Natural killer cell treated with Interleukin-12 subunit alpha and Interleukin-12 subunit beta and Interleukin-15 and Interleukin-18, amount 100 ng/mL, for 72 hours (primary cell): ENCODE results near the gene CREB3L2. TPM values are rescaled to one million over a fixed set of nuclear protein-coding genes. Genes with fewer than 3 reads are reported as not detected.

Experiments
- ATAC-seq, 2 donors: fragments of 150-1000 bp; cut with Tn5 transposase in 1 of 2; sonication (Bioruptor Pico), chemical (Tn5 transposase) in 1 of 2; 2 replicates each; pipeline ENCODE4 v1.10.0; 2021
- DNase-seq: peaks from one replicate; pipeline ENCODE4 v3.0.0; 2022; ENCODE audit warnings: low spot score
- H3K27ac Mint-ChIP-seq, 2 donors: 1 replicate in 1 of 2; 2 replicates in 1 of 2; pipeline ENCODE4 v1.8.0; 2022; ENCODE audit warnings: mixed read lengths in 2 of 2, mild to moderate bottlenecking in 1 of 2, moderate library complexity in 1 of 2
- H3K27me3 Mint-ChIP-seq, 2 donors: 1 replicate in 1 of 2; 2 replicates in 1 of 2; pipeline ENCODE4 v1.8.0; 2022; ENCODE audit warnings: mixed read lengths in 2 of 2
- H3K36me3 Mint-ChIP-seq: one replicate; pipeline ENCODE4 v1.8.0; 2022; ENCODE audit warnings: mixed read lengths
- H3K4me1 Mint-ChIP-seq, 2 donors: 1 replicate in 1 of 2; 2 replicates in 1 of 2; pipeline ENCODE4 v1.8.0; 2022; ENCODE audit warnings: low read depth in 2 of 2, mixed read lengths in 2 of 2, mild to moderate bottlenecking in 1 of 2
- H3K4me3 Mint-ChIP-seq: one replicate; pipeline ENCODE4 v1.8.0; 2022; ENCODE audit warnings: mixed read lengths
- H3K9me3 Mint-ChIP-seq: 2 replicates; pipeline ENCODE4 v1.8.0; 2022; ENCODE audit warnings: mixed read lengths
- total RNA-seq, 2 donors: library from RNA; stranded (reverse); gene quantifications; one replicate each; pipeline ENCODE4 v1.2.3, GENCODE V29; 2022

CREB3L2 gene
- total RNA-seq, 2 donors from 2014 or later, result 53.5 to 59.0 TPM

DNA sequence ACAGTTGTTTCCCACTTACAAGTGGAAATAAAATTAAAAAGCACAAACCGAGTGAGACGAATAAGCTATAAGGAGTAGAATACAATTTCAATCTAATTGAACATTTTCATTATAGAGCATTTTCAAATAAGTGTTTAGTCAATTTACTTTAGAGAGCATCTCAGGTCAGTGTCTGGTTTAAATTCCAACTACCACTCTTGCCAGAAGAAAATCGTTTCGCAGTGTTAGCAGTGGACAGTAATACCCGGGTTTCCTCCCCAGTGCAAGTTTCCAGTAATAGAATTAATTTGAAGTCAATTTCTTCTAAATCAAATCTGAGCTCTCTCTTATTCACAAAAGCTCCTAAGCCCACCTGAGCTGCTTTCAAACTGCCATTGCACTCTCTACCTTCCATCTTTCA lies 45.7 kb downstream of the CREB3L2 start:
- no peaks in the 10 kb centered on the region for H3K36me3 Mint-ChIP-seq
- H3K27me3 Mint-ChIP-seq, result no peaks in the 10 kb centered on the region
- ATAC-seq (no peak), DNase-seq (no peak)
- no peak overlapping the region for H3K27ac Mint-ChIP-seq
- H3K4me1 Mint-ChIP-seq, result peaks cover 18 to 20% of the 10 kb centered on the region in 2 donors
- no peak overlapping the region for H3K4me3 Mint-ChIP-seq
- no peaks in the 10 kb centered on the region for H3K9me3 Mint-ChIP-seq

DNA sequence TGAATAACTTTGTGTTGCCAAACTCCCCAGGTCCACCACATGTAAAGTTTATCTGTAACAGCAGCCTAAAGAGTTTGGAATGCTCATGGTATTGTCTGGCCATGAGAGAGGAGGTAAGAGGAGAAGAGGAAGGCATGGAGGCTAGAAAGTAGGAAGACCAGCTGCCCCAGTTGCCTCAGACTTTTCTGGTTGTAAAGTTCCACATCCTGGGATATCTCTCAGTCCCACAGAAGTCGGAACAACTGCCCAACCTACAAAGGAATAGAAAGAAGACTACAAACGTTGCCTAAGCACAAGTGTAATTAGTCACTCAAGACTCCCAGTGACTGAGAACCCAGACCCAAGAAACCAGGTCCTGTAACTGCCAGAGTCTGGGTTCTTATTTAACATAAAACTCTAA lies 47.3 kb downstream of the CREB3L2 start:
- Mint-ChIP-seq H3K9me3 (no peaks in the 10 kb centered on the region), H3K4me3 (no peak overlapping the region), H3K36me3 (no peaks in the 10 kb centered on the region), H3K27me3 (no peaks in the 10 kb centered on the region), H3K4me1 (peaks cover 13 to 14% of the 10 kb centered on the region in 2 donors), H3K27ac (no peak overlapping the region)
- DNase-seq (no peak), ATAC-seq (no peak)

DNA sequence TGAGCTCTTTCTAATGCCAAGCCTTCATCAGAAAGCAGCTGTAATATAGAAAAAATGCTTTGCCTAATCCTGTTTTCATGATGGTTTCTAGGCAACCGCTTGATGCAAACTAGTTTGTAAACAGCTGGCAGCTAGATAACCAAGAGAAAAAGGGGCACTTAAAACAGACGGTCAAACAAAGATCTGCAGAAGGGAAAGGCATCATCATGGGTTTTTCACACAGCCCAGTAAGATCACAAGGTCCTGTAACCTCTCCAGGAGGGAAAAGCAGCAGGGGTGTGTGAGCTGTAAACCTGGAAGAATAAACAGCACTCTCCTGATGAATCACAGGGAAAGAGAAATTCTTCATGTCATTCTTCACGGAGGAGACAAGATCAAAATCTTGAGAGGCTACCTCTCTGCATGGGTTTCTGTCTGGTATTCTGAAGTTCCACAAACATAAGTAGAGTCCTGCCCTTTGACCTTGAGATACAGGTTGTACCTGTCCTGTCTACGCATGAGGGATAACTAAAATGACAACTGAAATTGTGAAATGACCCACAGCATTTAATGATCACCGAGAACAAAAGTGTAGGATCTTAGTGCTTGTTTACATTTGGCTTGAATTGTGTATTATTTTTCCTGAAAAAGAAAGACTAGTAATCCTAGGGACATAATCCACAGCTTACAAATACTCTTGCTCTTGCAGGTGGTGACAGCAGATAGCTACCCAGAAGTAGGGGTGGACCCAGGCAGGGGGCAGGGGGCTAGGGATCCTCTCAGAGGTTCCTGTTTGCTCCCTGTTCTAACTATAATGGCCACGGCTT lies 48.0 kb downstream of the CREB3L2 start:
- H3K27ac Mint-ChIP-seq, result no peak overlapping the region
- DNase-seq (no peak), ATAC-seq (no peak)
- no peak overlapping the region for H3K4me3 Mint-ChIP-seq
- no peaks in the 10 kb centered on the region for H3K27me3 Mint-ChIP-seq
- H3K9me3 Mint-ChIP-seq, result no peaks in the 10 kb centered on the region
- H3K36me3 Mint-ChIP-seq, result no peaks in the 10 kb centered on the region
- peaks cover 11 to 13% of the 10 kb centered on the region in 2 donors for H3K4me1 Mint-ChIP-seq

DNA sequence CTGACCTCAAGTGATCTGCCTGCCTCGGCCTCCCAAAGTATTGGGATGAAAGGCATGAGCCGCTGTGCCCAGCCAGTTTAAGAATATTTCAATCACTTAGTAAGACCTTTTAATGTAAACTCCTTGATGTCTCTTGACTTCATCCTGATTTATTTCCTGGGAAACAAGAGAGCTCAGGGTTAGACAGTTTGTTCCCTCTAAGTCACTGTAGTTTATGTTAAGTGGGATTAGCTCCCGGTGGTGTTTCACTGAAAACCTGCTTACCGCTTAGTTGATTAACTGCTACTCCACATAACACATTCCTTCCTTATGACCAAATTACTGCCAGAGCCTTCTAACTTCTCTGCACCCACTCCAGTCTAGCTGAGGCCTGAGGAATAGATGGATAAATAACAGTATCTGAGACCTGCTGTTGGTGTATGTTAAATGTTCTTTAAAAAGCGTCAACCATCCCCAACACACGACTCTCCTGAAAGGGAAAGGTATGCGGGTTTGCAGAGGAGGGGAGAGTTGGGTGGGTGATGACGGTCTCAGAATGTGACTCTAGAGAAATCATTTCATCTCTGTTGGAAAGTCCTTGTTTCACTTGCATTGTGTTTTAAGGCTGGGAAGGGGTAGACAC lies 48.7 kb downstream of the CREB3L2 start:
- Mint-ChIP-seq H3K27ac (peak overlapping the region in 1 of 2 donors; percentile 41), H3K4me3 (no peak overlapping the region), H3K4me1 (peaks cover 9 to 13% of the 10 kb centered on the region in 2 donors), H3K36me3 (no peaks in the 10 kb centered on the region), H3K9me3 (no peaks in the 10 kb centered on the region), H3K27me3 (no peaks in the 10 kb centered on the region)
- no peak for ATAC-seq
- no peak for DNase-seq

DNA sequence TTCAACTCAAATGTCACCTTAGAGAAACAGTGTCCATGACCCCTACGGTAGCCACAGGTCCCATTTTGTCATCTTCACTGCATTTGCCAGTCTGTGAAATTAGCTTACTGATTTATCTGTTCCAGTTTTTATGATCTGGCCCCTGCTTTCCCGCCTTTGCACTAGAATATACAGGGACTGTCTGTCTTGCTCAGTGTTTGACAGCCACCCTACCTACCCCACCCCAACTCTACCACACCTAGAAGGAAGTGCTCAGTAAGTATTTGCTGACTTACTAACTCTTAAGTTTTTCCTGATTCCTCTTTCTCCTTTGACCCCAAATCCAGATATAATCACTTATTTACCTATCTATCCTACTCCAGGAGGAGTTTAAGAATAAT lies 49.5 kb downstream of the CREB3L2 start:
- no peaks in the 10 kb centered on the region for H3K9me3 Mint-ChIP-seq
- no peaks in the 10 kb centered on the region for H3K36me3 Mint-ChIP-seq
- no peak overlapping the region for H3K4me3 Mint-ChIP-seq
- ATAC-seq (no peak), DNase-seq (no peak)
- H3K4me1 Mint-ChIP-seq, result peaks cover 12 to 17% of the 10 kb centered on the region in 2 donors
- H3K27ac Mint-ChIP-seq, result no peak overlapping the region
- no peaks in the 10 kb centered on the region for H3K27me3 Mint-ChIP-seq

DNA sequence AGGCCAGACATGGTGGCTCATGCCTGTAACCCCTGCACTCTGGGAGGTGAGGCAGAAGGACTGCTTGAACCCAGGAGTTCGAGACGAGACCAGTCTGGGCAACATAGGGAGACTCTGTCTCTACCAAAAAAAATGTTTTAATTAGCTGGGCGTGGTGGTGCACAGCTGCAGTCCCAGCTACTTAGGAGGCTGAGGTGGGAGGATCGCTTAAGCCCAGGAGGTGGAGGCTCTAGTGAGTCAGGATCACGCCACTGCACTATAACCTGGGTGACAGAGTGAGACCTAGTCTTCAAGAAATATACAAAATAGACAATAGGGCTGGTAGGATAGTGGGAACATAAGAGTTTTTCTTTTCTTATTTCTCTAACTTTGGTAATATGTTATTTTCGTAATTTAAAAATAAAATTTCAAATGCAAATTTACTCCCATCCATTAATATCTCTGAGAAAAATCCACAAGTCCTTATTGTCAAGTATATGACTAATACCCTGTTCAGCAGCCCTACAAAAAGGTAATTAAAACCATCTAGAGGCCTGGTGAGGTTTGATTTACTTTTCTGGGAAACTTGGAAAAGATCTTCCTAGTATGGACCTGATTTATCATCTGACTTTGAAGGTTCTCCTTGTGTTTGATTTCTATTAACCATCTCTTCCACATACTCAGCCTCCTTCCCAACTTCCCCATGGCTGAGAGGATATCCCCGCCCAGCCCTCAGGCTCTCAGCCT lies 50.0 kb downstream of the CREB3L2 start:
- Mint-ChIP-seq H3K4me1 (peaks cover 6 to 15% of the 10 kb centered on the region in 2 donors), H3K4me3 (no peak overlapping the region), H3K36me3 (no peaks in the 10 kb centered on the region), H3K27me3 (no peaks in the 10 kb centered on the region), H3K9me3 (no peaks in the 10 kb centered on the region), H3K27ac (no peak overlapping the region)
- DNase-seq, result no peak
- ATAC-seq, result no peak

DNA sequence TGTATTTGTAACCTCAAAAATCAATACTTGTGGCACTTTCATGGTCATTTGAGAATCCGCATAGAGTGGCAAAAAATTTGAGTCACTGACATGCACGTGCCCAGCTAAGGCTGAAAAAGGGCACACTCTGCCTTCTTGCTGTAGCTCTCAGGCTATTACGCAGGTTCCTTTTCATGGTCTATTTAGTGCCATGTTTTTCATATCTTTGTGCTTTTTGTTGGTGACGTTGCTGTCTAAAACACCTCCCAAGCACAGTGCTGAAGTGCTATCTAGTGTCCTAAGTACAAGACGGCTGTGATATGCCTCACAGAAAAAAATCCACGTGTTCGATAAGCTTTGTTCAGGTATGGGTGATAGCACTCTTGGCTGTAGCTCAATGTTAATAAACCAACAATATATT lies 50.9 kb downstream of the CREB3L2 start:
- Mint-ChIP-seq H3K4me1 (peaks cover 9 to 17% of the 10 kb centered on the region in 2 donors), H3K36me3 (no peaks in the 10 kb centered on the region), H3K4me3 (no peak overlapping the region), H3K9me3 (no peaks in the 10 kb centered on the region), H3K27ac (no peak overlapping the region), H3K27me3 (no peaks in the 10 kb centered on the region)
- no peak for DNase-seq
- ATAC-seq, result no peak

DNA sequence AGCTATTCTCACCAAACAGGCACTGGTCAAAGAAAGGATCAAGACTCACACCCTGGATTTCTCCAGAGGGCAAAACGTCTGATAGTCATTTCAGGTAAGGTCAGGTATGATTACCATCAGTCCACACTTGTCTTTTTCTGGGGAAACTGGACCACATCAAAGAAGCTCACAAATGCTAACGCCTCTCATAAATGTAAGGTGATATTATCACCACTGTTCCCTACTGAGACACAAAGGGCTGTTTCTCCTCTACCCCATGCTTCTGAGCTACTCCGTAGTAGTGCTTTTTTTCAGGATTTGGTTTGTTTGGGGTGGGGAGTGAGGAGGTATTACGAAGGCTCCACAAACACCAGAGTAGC lies 51.6 kb downstream of the CREB3L2 start:
- Mint-ChIP-seq H3K4me3 (no peak overlapping the region), H3K4me1 (peaks cover 11 to 19% of the 10 kb centered on the region in 2 donors), H3K27me3 (no peaks in the 10 kb centered on the region), H3K27ac (no peak overlapping the region), H3K9me3 (no peaks in the 10 kb centered on the region), H3K36me3 (no peaks in the 10 kb centered on the region)
- ATAC-seq (no peak), DNase-seq (no peak)

DNA sequence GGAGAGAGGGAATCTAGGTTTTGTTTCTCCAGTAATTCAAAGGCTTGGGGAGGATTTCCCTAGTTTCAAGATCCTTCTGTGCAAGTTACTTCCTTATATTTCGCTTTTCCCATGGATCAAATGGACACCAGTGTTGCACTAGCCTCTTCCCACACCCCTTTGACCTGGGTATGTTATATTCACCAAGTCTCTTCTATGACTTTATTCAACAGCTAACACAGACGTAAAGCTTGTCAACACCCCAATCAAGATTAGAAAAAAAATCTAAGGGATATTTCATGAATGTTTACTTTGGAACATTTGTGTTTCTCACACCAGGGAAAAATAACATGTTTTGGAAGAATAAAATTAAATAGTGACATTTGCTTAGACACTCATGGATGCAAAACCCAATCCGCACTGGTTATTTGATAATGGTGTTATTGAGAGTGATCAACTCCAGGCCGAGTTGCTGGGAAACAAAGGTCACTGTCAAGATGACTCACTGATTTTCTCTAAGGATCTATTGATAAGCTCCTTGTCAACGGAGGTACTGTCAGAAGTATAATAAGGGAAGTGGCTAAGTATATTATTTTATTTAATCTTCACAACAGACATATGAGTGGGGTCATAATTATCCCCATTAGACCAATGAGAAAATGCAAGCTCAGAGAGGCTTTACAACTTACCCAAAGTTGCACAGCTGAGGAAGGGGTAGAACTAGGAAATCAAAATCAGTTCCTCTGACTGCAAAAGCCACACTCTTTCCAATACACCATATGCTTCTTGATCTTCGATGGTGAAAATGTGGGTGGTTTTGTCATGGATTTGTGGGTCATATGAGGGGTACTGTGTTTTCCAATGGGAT lies 52.2 kb downstream of the CREB3L2 start:
- peaks cover 11 to 19% of the 10 kb centered on the region in 2 donors for H3K4me1 Mint-ChIP-seq
- H3K36me3 Mint-ChIP-seq, result no peaks in the 10 kb centered on the region
- ATAC-seq (no peak), DNase-seq (no peak)
- no peaks in the 10 kb centered on the region for H3K9me3 Mint-ChIP-seq
- no peaks in the 10 kb centered on the region for H3K27me3 Mint-ChIP-seq
- H3K27ac Mint-ChIP-seq, result no peak overlapping the region
- H3K4me3 Mint-ChIP-seq, result no peak overlapping the region

DNA sequence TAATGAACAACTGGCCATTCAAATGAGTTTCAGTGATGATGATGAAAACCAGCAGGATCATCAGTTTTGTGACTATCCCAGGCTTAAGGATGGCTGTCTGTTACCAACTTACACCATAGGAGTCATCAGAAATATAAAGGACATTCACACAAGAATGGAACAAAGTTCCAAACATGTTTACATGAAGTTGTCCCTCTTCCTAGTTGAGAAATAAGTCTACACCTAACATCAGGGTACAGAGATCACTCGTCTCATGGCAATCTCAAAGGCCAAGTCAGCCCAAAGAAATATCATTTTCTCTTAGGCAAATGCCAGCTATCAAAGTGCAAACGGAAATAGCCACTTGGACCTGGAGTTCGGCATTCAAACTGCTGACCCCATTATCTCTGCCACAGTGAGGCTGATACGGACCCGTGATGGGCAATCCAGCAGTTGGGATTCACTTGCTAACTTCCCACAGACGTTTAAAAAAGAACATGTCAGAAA lies 53.0 kb downstream of the CREB3L2 start:
- DNase-seq (no peak), ATAC-seq (no peak)
- Mint-ChIP-seq H3K27ac (no peak overlapping the region), H3K4me1 (peaks cover 11 to 19% of the 10 kb centered on the region in 2 donors), H3K36me3 (no peaks in the 10 kb centered on the region), H3K9me3 (no peaks in the 10 kb centered on the region), H3K27me3 (no peaks in the 10 kb centered on the region), H3K4me3 (no peak overlapping the region)

DNA sequence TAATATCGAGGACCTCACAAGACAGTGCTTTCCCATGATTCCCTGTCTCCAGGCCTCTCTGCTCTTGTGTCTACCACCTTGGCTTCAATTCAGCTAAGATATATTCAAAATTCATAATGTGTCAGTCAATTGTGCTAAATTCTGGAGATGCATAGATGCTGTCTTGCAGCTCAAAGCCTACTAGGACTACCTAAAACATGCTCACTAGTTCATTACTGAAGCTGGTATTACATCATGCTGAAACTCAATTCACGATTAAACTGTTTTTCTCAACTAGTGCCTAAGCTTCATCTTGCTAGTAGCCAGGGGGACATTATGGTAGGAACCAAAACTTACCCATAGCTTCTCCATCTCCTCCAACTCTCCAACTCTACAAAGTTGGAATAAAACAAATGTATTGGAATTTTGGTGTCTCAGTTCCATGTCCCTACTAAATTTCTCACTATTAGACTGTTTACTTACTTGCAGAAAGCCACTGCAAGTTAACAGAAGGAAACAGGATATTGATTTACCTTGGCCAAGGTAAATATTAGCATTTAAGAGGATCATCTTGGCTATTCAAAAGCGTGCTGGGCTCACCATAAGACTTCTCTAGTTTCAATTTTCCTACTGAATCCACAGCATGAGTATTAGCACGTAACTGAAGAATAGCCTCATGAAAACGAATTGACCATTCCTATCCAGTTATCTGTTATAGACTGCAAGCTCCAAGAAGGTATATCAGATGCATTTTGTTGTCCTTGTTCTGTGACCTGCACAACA lies 53.6 kb downstream of the CREB3L2 start:
- H3K4me1 Mint-ChIP-seq, result peaks cover 11 to 18% of the 10 kb centered on the region in 2 donors
- no peak overlapping the region for H3K4me3 Mint-ChIP-seq
- DNase-seq (no peak), ATAC-seq (no peak)
- H3K27me3 Mint-ChIP-seq, result no peaks in the 10 kb centered on the region
- H3K36me3 Mint-ChIP-seq, result no peaks in the 10 kb centered on the region
- no peaks in the 10 kb centered on the region for H3K9me3 Mint-ChIP-seq
- no peak overlapping the region for H3K27ac Mint-ChIP-seq

DNA sequence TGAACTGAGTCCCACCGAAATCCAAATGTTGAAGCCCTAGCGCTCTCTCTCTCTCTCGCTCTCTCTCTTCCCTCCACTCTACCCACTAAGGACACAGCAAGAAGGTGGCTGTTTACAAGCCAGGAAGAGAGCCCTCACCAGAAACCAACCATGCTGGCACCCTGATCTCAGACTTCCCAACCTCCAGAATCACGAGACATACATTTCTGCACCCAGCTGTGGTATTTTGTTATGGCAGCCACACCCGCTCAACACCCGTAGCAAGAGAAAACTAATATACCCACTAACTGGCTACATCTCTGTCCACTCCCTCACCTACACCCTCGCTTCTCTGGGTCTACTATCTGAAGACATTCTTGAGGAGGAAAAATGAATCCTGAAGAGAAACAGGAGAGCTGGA lies 54.8 kb downstream of the CREB3L2 start:
- Mint-ChIP-seq H3K9me3 (no peaks in the 10 kb centered on the region), H3K4me3 (no peak overlapping the region), H3K4me1 (peaks cover 12 to 18% of the 10 kb centered on the region in 2 donors), H3K36me3 (no peaks in the 10 kb centered on the region), H3K27me3 (no peaks in the 10 kb centered on the region), H3K27ac (no peak overlapping the region)
- no peak for DNase-seq
- ATAC-seq, result no peak

DNA sequence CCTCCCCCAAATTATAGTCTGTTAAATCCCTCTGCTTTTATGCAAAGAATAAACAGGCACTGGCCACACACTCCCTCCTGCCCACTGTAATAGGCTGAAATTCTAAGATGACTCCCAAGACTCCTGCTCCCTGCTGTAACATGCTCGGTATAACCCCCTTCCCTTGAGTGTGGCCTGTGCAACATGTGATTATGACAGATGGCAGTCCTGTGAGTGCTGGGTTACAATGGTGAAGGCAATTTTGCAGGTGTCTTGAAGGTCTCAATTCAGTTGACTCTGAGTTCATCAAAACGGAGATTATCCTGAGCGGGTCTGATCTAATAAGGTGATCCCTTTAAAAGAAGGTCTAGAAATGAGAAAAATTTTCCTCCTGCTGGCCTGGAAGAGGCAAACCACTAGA lies 55.9 kb downstream of the CREB3L2 start:
- Mint-ChIP-seq H3K4me3 (no peak overlapping the region), H3K27ac (no peak overlapping the region), H3K27me3 (no peaks in the 10 kb centered on the region), H3K9me3 (no peaks in the 10 kb centered on the region), H3K4me1 (peaks cover 12 to 23% of the 10 kb centered on the region in 2 donors), H3K36me3 (no peaks in the 10 kb centered on the region)
- DNase-seq (no peak), ATAC-seq (no peak)
